NCI-H1694 treated with DMSO at 0.1 percent for 48 hours (cell line): ENCODE data around the gene MPP4.
A peak's percentile ranks its signal among the peaks of the same experiment; 100 is the strongest.
"Not testable (repeated sequence)": the region's sequence is repeated elsewhere in the genome, so short reads cannot be mapped to it uniquely, and the experiment has no call there.

Experiments
- DNase-seq: peaks from one replicate; lab custom pipeline; 2025; lab: John Stamatoyannopoulos, UW

The MPP4 gene

GRCh38 chr2:201671205-201671604, 27.2 kb downstream of the MPP4 start:
- not testable (repeated sequence) for DNase-seq

GRCh38 chr2:201669865-201670264, 28.6 kb downstream of the MPP4 start:
- DNase-seq = no peak

GRCh38 chr2:201668402-201668910, 30.0 kb downstream of the MPP4 start:
- no peak for DNase-seq

GRCh38 chr2:201664334-201664733, 34.1 kb downstream of the MPP4 start:
- no peak for DNase-seq

GRCh38 chr2:201661366-201661765, 37.1 kb downstream of the MPP4 start:
- no peak for DNase-seq

- DNase-seq = no peak
These were observed 38.0 kb downstream of the MPP4 start for GRCh38 chr2:201660293-201660895.

GRCh38 chr2:201656740-201657139, 41.7 kb downstream of the MPP4 start:
- DNase-seq = no peak

GRCh38 chr2:201656102-201656501, 42.3 kb downstream of the MPP4 start:
- no peak for DNase-seq

GRCh38 chr2:201654616-201655384, 43.6 kb downstream of the MPP4 start:
- no peak for DNase-seq

- DNase-seq = no peak
These were observed 45.2 kb downstream of the MPP4 start for GRCh38 chr2:201653221-201653620.

GRCh38 chr2:201649442-201649841, 49.0 kb downstream of the MPP4 start:
- DNase-seq = no peak

GRCh38 chr2:201647431-201647830, 51.0 kb downstream of the MPP4 start:
- no peak for DNase-seq

- no peak for DNase-seq
These were observed 54.4 kb downstream of the MPP4 start for GRCh38 chr2:201644001-201644400.

GRCh38 chr2:201643216-201643890, 55.1 kb downstream of the MPP4 start, which contains the start of gene TMEM237:
TMEM237 (minus strand) TSS chr2:201643503; CDS start chr2:201643400, 103 bp downstream.
- DNase-seq = peak; percentile 25

GRCh38 chr2:201642579-201643215, 55.7 kb downstream of the MPP4 start:
- peak; percentile 60 for DNase-seq

- no peak for DNase-seq
These were observed 56.3 kb downstream of the MPP4 start for GRCh38 chr2:201642086-201642578.

- no peak for DNase-seq
These were observed 59.2 kb downstream of the MPP4 start for GRCh38 chr2:201639205-201639604.

- no peak for DNase-seq
These were observed 60.1 kb downstream of the MPP4 start for GRCh38 chr2:201638326-201638725.

GRCh38 chr2:201633661-201634249, 64.7 kb downstream of the MPP4 start:
- no peak for DNase-seq

- DNase-seq = no peak
These were observed 67.4 kb downstream of the MPP4 start for GRCh38 chr2:201631041-201631440.

- DNase-seq = no peak
These were observed 67.9 kb downstream of the MPP4 start for GRCh38 chr2:201630577-201630976.

GRCh38 chr2:201628545-201628944, 69.9 kb downstream of the MPP4 start:
- DNase-seq = no peak
